ENCODE measurements around the gene ANO1. TPM values are rescaled to one million over a fixed set of nuclear protein-coding genes. Genes with fewer than 3 reads are reported as not detected.

ANO1 gene
- total RNA-seq, 1 donor from 2014 or later, result 3.8 TPM

GRCh38 chr11:70229737-70230136 lies 151.6 kb downstream of the ANO1 start:
- no peaks in the 10 kb centered on the region for H3K36me3 Mint-ChIP-seq (ENCODE audit: low read depth, unreplicated experiment)

DNA sequence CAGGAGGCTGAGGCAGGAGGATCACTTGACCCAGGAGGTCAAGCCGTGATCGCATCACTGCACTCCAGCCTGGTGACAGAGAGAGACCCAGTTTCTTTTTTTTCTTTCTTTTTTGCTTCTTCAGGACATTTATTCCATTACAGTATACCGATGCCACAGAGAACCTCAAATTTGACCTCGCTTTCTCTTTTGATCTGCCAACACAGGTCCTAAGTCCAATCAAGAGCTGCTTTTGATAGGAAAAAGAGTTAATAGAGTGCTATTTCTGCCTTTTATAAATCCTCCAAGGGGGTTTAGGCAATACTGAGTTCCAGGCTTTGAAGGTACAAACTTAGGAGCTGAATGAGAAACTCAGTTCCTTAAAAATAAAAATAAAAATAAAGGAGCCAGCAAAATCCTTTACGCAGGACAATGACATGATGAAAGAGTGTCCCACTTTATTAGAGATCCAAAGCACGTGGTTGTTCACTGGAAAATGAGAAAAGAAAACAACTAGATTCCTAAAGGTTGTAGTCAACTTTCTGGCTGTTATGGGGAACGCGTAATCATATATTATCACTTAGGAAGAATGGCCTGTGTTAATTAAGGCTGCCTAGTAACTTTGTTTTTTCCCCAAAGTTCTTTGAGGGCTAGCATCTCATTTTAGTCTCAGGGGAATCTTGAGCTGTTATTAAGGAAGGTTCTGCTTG lies 152.2 kb downstream of the ANO1 start:
- Mint-ChIP-seq H3K4me1 (ENCODE audit: unreplicated experiment) (peaks cover 2% of the 10 kb centered on the region), H3K4me3 (ENCODE audit: unreplicated experiment) (no peak overlapping the region), H3K9me3 (ENCODE audit: unreplicated experiment) (no peaks in the 10 kb centered on the region), H3K27me3 (ENCODE audit: unreplicated experiment) (peaks cover 2% of the 10 kb centered on the region), H3K36me3 (ENCODE audit: low read depth, unreplicated experiment) (no peaks in the 10 kb centered on the region), H3K27ac (ENCODE audit: unreplicated experiment) (no peak overlapping the region)
- DNase-seq (ENCODE audit: low spot score), result no peak
- TF ChIP-seq, protein P1, sequence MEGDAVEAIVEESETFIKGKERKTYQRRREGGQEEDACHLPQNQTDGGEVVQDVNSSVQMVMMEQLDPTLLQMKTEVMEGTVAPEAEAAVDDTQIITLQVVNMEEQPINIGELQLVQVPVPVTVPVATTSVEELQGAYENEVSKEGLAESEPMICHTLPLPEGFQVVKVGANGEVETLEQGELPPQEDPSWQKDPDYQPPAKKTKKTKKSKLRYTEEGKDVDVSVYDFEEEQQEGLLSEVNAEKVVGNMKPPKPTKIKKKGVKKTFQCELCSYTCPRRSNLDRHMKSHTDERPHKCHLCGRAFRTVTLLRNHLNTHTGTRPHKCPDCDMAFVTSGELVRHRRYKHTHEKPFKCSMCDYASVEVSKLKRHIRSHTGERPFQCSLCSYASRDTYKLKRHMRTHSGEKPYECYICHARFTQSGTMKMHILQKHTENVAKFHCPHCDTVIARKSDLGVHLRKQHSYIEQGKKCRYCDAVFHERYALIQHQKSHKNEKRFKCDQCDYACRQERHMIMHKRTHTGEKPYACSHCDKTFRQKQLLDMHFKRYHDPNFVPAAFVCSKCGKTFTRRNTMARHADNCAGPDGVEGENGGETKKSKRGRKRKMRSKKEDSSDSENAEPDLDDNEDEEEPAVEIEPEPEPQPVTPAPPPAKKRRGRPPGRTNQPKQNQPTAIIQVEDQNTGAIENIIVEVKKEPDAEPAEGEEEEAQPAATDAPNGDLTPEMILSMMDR (IDR thresholded peaks at IDR 0.05; ENCODE audit: unreplicated experiment), result no peak

More at GRCh38 chr11:70229737-70230136, 151.6 kb downstream of the ANO1 start:
- TF ChIP-seq, protein P1 (IDR thresholded peaks at IDR 0.05; ENCODE audit: unreplicated experiment), result no peak
- Mint-ChIP-seq H3K27ac (ENCODE audit: unreplicated experiment) (no peak overlapping the region), H3K9me3 (ENCODE audit: unreplicated experiment) (no peaks in the 10 kb centered on the region), H3K27me3 (ENCODE audit: unreplicated experiment) (peaks cover 2% of the 10 kb centered on the region), H3K4me1 (ENCODE audit: unreplicated experiment) (peaks cover 2% of the 10 kb centered on the region), H3K4me3 (ENCODE audit: unreplicated experiment) (no peak overlapping the region)
- DNase-seq (ENCODE audit: low spot score), result no peak

- Mint-ChIP-seq H3K4me1 (ENCODE audit: unreplicated experiment) (peaks cover 2% of the 10 kb centered on the region), H3K9me3 (ENCODE audit: unreplicated experiment) (no peaks in the 10 kb centered on the region), H3K27ac (ENCODE audit: unreplicated experiment) (no peak overlapping the region), H3K27me3 (ENCODE audit: unreplicated experiment) (peaks cover 4% of the 10 kb centered on the region), H3K36me3 (ENCODE audit: low read depth, unreplicated experiment) (no peaks in the 10 kb centered on the region), H3K4me3 (ENCODE audit: unreplicated experiment) (no peak overlapping the region)
- TF ChIP-seq, protein P1 (IDR thresholded peaks at IDR 0.05; ENCODE audit: unreplicated experiment), result no peak
- DNase-seq (ENCODE audit: low spot score), result no peak
Measured at GRCh38 chr11:70230840-70231710, 153.0 kb downstream of the ANO1 start.

- Mint-ChIP-seq H3K36me3 (ENCODE audit: low read depth, unreplicated experiment) (no peaks in the 10 kb centered on the region), H3K27me3 (ENCODE audit: unreplicated experiment) (peaks cover 4% of the 10 kb centered on the region), H3K27ac (ENCODE audit: unreplicated experiment) (no peak overlapping the region), H3K4me3 (ENCODE audit: unreplicated experiment) (no peak overlapping the region), H3K4me1 (ENCODE audit: unreplicated experiment) (no peaks in the 10 kb centered on the region), H3K9me3 (ENCODE audit: unreplicated experiment) (no peaks in the 10 kb centered on the region)
- TF ChIP-seq, protein P1 (IDR thresholded peaks at IDR 0.05; ENCODE audit: unreplicated experiment), result no peak
- no peak for DNase-seq (ENCODE audit: low spot score)
Measured at GRCh38 chr11:70233034-70233433, 154.9 kb downstream of the ANO1 start.

GRCh38 chr11:70233511-70233934 lies 155.4 kb downstream of the ANO1 start:
- Mint-ChIP-seq H3K9me3 (ENCODE audit: unreplicated experiment) (no peaks in the 10 kb centered on the region), H3K27ac (ENCODE audit: unreplicated experiment) (no peak overlapping the region), H3K4me1 (ENCODE audit: unreplicated experiment) (no peaks in the 10 kb centered on the region), H3K4me3 (ENCODE audit: unreplicated experiment) (no peak overlapping the region), H3K36me3 (ENCODE audit: low read depth, unreplicated experiment) (no peaks in the 10 kb centered on the region), H3K27me3 (ENCODE audit: unreplicated experiment) (peaks cover 4% of the 10 kb centered on the region)
- TF ChIP-seq, protein P1 (IDR thresholded peaks at IDR 0.05; ENCODE audit: unreplicated experiment), result no peak
- no peak for DNase-seq (ENCODE audit: low spot score)

Measured in endothelial cell (in vitro differentiated cells).